ENCODE data around the gene PTBP3.

GRCh38 chr9:112315331-112316257 lies 17.8 kb downstream of the PTBP3 start:
- no peak for TF ChIP-seq CTCF (IDR thresholded peaks at IDR 0.05 in 4 of 5, conservative IDR thresholded peaks at IDR 0.05 in 1 of 5)
- TF ChIP-seq POLR2A (IDR thresholded peaks at IDR 0.05): no peak

All from gastrocnemius medialis (tissue), 4 donors.